ENCODE results near the gene BMPR1A. TPM values are rescaled to one million over a fixed set of nuclear protein-coding genes. Genes with fewer than 3 reads are reported as not detected.

Gene BMPR1A
- total RNA-seq, 5 donors from 2014 or later (not counting 1 experiment from before 2014, with no cell fraction given), result 7.8 to 15.0 (median 11.4) TPM

DNA sequence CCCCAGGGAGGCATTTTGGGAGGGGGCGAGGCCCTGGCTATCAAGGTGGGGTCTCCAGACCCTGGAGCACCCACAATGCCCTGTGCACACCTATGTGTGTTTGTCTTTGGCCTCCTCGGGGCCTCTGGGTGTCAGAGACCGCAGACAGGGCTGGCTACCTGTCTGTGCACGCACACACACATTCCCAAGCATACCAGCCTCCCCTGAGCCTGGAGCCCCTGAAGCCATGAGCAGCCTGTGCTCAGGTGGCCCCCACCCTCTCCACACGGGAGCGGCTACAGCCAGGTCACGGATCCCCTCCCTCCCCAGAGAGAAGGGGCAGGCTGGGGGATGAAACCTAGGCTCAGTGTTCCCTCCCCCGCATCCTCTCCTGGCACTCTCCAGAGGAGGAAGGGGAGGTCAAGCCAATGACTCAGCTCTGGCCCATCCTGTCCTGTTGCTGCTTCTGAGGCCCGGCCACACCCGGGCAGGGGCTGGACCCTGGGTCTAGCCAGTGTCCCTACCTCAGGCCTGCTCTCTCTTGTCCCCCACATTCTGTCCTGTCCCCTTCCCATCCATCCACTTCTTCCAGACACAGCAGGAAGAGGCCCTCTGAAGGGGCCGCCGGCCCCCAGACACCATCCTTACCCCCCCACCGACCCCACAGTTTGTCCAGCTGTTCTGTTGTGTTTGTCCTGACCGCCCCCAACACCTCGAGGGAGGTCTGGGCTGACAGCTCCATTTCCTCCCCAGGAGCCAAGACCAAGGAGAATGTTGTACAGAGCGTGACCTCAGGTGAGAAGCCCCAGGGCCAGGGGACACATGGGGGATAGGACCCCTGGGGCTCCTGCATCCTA lies 202.7 kb downstream of the BMPR1A start:
- H3K27me3 ChIP-seq (replicated peaks in 1 of 2; ENCODE audit: control insufficient read depth in 2 of 2, extremely low read depth in 1 of 2, insufficient read depth in 2 of 2, low read length in 1 of 2), result peaks cover 0 to 31% of the 10 kb centered on the region in 2 experiments
- peaks cover 0 to 5% (median 0%) of the 10 kb centered on the region in 3 donors for H3K4me1 Mint-ChIP-seq
- POLR2A ChIA-PET, result interaction anchor here in 1 of 2 donors (0.6 to 0.7 kb wide), 2 partner anchors 11 to 88 kb away, joined by 4 to 9 read pairs; no protein-coding TSS in a partner anchor
- CTCF ChIA-PET, result no interaction called here
- no peak overlapping the region for H3K27ac ChIP-seq (ENCODE audit: low read length)
- no peaks in the 10 kb centered on the region for H3K9me3 Mint-ChIP-seq
- no peaks in the 10 kb centered on the region for H3K9me3 ChIP-seq
- no peaks in the 10 kb centered on the region for H3K36me3 Mint-ChIP-seq
- DNase-seq, result no peak
- no peak overlapping the region for H3K27ac Mint-ChIP-seq
- peaks cover 6 to 36% of the 10 kb centered on the region in 2 experiments for H3K4me1 ChIP-seq (ENCODE audit: control insufficient read depth in 1 of 2, extremely low read depth in 1 of 2, insufficient read depth in 2 of 2, low read length in 2 of 2)
- no peak for ATAC-seq (replicated peaks in 1 of 4)
- H3K27me3 Mint-ChIP-seq, result no peaks in the 10 kb centered on the region
- H3K36me3 ChIP-seq (ENCODE audit: control insufficient read depth in 2 of 2, extremely low read depth in 1 of 2, insufficient read depth in 1 of 2, low read length in 1 of 2), result no peaks in the 10 kb centered on the region
- 48% methylated on average over 8 of the region's 16 CpGs for WGBS (ENCODE audit: insufficient coverage)
- H3K4me3 ChIP-seq (ENCODE audit: control insufficient read depth in 1 of 2, extremely low read depth in 1 of 2, low read length in 1 of 2), result no peak overlapping the region
- no peak overlapping the region for H3K4me3 Mint-ChIP-seq

GRCh38 chr10:86959737-86960002 lies 203.3 kb downstream of the BMPR1A start:
- H3K36me3 ChIP-seq (ENCODE audit: control insufficient read depth in 2 of 2, extremely low read depth in 1 of 2, insufficient read depth in 1 of 2, low read length in 1 of 2), result no peaks in the 10 kb centered on the region
- CTCF ChIA-PET, result interaction anchor here in 1 of 2 donors (1.3 kb wide), 1 partner anchor 22 kb away, joined by 3 read pairs; no protein-coding TSS in a partner anchor
- Mint-ChIP-seq H3K4me1 (peaks cover 0 to 5% (median 0%) of the 10 kb centered on the region in 3 donors), H3K27ac (no peak overlapping the region), H3K27me3 (no peaks in the 10 kb centered on the region), H3K4me3 (no peak overlapping the region), H3K9me3 (no peaks in the 10 kb centered on the region), H3K36me3 (no peaks in the 10 kb centered on the region)
- peaks cover 6 to 36% of the 10 kb centered on the region in 2 experiments for H3K4me1 ChIP-seq (ENCODE audit: control insufficient read depth in 1 of 2, extremely low read depth in 1 of 2, insufficient read depth in 2 of 2, low read length in 2 of 2)
- 75% methylated on average over 1 of the region's 2 CpGs for WGBS (ENCODE audit: insufficient coverage)
- peaks cover 0 to 32% of the 10 kb centered on the region in 2 experiments for H3K27me3 ChIP-seq (replicated peaks in 1 of 2; ENCODE audit: control insufficient read depth in 2 of 2, extremely low read depth in 1 of 2, insufficient read depth in 2 of 2, low read length in 1 of 2)
- DNase-seq (no peak), ATAC-seq (replicated peaks in 1 of 4) (no peak)
- no peak overlapping the region for H3K27ac ChIP-seq (ENCODE audit: low read length)
- no peaks in the 10 kb centered on the region for H3K9me3 ChIP-seq
- POLR2A ChIA-PET, result interaction anchor here in 1 of 2 donors (0.6 to 0.7 kb wide), 2 partner anchors 11 to 87 kb away, joined by 4 to 9 read pairs; no protein-coding TSS in a partner anchor
- H3K4me3 ChIP-seq (ENCODE audit: control insufficient read depth in 1 of 2, extremely low read depth in 1 of 2, low read length in 1 of 2), result no peak overlapping the region

GRCh38 chr10:86960003-86960862 lies 203.8 kb downstream of the BMPR1A start:
- Histone ChIP-seq H3K27ac (ENCODE audit: low read length) (no peak overlapping the region), H3K27me3 (replicated peaks in 1 of 2; ENCODE audit: control insufficient read depth in 2 of 2, extremely low read depth in 1 of 2, insufficient read depth in 2 of 2, low read length in 1 of 2) (peaks cover 0 to 34% of the 10 kb centered on the region in 2 experiments), H3K4me3 (ENCODE audit: control insufficient read depth in 1 of 2, extremely low read depth in 1 of 2, low read length in 1 of 2) (no peak overlapping the region), H3K4me1 (ENCODE audit: control insufficient read depth in 1 of 2, extremely low read depth in 1 of 2, insufficient read depth in 2 of 2, low read length in 2 of 2) (peaks cover 6 to 33% of the 10 kb centered on the region in 2 experiments), H3K36me3 (ENCODE audit: control insufficient read depth in 2 of 2, extremely low read depth in 1 of 2, insufficient read depth in 1 of 2, low read length in 1 of 2) (no peaks in the 10 kb centered on the region), H3K9me3 (no peaks in the 10 kb centered on the region)
- DNase-seq, result peak in 7 of 35 experiments; percentile 10 to 66 (median 22)
- Mint-ChIP-seq H3K27ac (no peak overlapping the region), H3K36me3 (no peaks in the 10 kb centered on the region), H3K4me1 (peaks cover 0 to 7% (median 0%) of the 10 kb centered on the region in 3 donors), H3K9me3 (no peaks in the 10 kb centered on the region), H3K27me3 (no peaks in the 10 kb centered on the region), H3K4me3 (no peak overlapping the region)
- 71% methylated on average over 19 of the region's 37 CpGs for WGBS (ENCODE audit: insufficient coverage)
- ATAC-seq (replicated peaks in 1 of 4), result peak; percentile 67 to 88 (median 70)
- CTCF ChIA-PET, result interaction anchor here in 1 of 2 donors (1.3 kb wide), 2 partner anchors 14 to 23 kb away, joined by 3 to 4 read pairs; no protein-coding TSS in a partner anchor
- POLR2A ChIA-PET, result interaction anchor here in 1 of 2 donors (0.6 to 0.7 kb wide), 2 partner anchors 10 to 87 kb away, joined by 4 to 9 read pairs; no protein-coding TSS in a partner anchor

DNA sequence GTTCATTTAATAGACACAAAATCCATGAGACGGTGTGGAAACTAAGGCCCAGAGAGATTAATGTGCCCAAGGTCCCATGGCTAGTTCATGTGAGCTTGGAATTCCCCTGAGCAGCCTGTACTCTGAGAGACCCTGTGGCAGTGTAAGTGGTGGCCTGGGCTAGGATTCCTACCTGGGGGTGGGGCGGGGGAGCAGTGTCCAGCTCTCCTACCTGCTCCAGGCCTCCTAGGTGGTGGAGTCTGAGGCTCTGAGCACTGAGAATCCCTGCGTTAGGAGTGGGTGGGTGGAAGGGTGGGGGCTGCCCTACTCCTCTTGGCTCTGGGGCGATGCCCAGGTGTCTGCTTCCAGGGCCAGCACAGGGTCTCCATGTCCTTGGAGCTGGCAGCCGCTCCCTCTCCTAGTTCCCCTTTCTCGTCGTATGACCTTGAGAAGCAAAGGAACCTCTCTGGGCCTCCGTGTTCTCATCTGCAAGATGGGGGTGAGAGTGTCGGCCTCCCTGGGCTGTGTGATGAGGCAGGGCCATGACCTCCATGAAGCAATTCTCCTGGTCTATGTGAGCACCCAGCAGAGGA lies 204.5 kb downstream of the BMPR1A start:
- H3K4me1 ChIP-seq (ENCODE audit: control insufficient read depth in 1 of 2, extremely low read depth in 1 of 2, insufficient read depth in 2 of 2, low read length in 2 of 2), result peaks cover 0 to 31% of the 10 kb centered on the region in 2 experiments
- no peak overlapping the region for H3K27ac ChIP-seq (ENCODE audit: low read length)
- H3K9me3 ChIP-seq, result no peaks in the 10 kb centered on the region
- ChIA-PET POLR2A (no interaction called here), CTCF (interaction anchor here in 1 of 2 donors (1.3 kb wide), 2 partner anchors 15 to 24 kb away, joined by 3 to 4 read pairs; no protein-coding TSS in a partner anchor)
- H3K27me3 Mint-ChIP-seq, result no peaks in the 10 kb centered on the region
- H3K27me3 ChIP-seq (replicated peaks in 1 of 2; ENCODE audit: control insufficient read depth in 2 of 2, extremely low read depth in 1 of 2, insufficient read depth in 2 of 2, low read length in 1 of 2), result peaks cover 0 to 34% of the 10 kb centered on the region in 2 experiments
- H3K36me3 ChIP-seq (ENCODE audit: control insufficient read depth in 2 of 2, extremely low read depth in 1 of 2, insufficient read depth in 1 of 2, low read length in 1 of 2), result no peaks in the 10 kb centered on the region
- H3K4me3 ChIP-seq (ENCODE audit: control insufficient read depth in 1 of 2, extremely low read depth in 1 of 2, low read length in 1 of 2), result no peak overlapping the region
- no peaks in the 10 kb centered on the region for H3K36me3 Mint-ChIP-seq
- ATAC-seq (replicated peaks in 1 of 4), result no peak
- WGBS (ENCODE audit: insufficient coverage), result 100% methylated on average over 2 of the region's 9 CpGs
- H3K9me3 Mint-ChIP-seq, result no peaks in the 10 kb centered on the region
- H3K4me1 Mint-ChIP-seq, result peaks cover 4 to 13% (median 6%) of the 10 kb centered on the region in 3 donors
- H3K27ac Mint-ChIP-seq, result no peak overlapping the region
- no peak for DNase-seq
- no peak overlapping the region for H3K4me3 Mint-ChIP-seq

- H3K4me3 Mint-ChIP-seq, result no peak overlapping the region
- ChIA-PET POLR2A (no interaction called here), CTCF (no interaction called here)
- H3K27me3 ChIP-seq (replicated peaks in 1 of 2; ENCODE audit: control insufficient read depth in 2 of 2, extremely low read depth in 1 of 2, insufficient read depth in 2 of 2, low read length in 1 of 2), result peaks cover 0 to 34% of the 10 kb centered on the region in 2 experiments
- no peaks in the 10 kb centered on the region for H3K36me3 ChIP-seq (ENCODE audit: control insufficient read depth in 2 of 2, extremely low read depth in 1 of 2, insufficient read depth in 1 of 2, low read length in 1 of 2)
- no peaks in the 10 kb centered on the region for H3K27me3 Mint-ChIP-seq
- no peaks in the 10 kb centered on the region for H3K36me3 Mint-ChIP-seq
- 89% methylated on average over 11 of the region's 12 CpGs for WGBS (ENCODE audit: insufficient coverage)
- no peaks in the 10 kb centered on the region for H3K9me3 ChIP-seq
- H3K4me1 ChIP-seq (ENCODE audit: control insufficient read depth in 1 of 2, extremely low read depth in 1 of 2, insufficient read depth in 2 of 2, low read length in 2 of 2), result peaks cover 2 to 32% of the 10 kb centered on the region in 2 experiments
- no peak overlapping the region for H3K4me3 ChIP-seq (ENCODE audit: control insufficient read depth in 1 of 2, extremely low read depth in 1 of 2, low read length in 1 of 2)
- ATAC-seq (replicated peaks in 1 of 4) (no peak), DNase-seq (peak in 1 of 35 experiments; percentile 1)
- H3K27ac ChIP-seq (ENCODE audit: low read length), result no peak overlapping the region
- no peaks in the 10 kb centered on the region for H3K9me3 Mint-ChIP-seq
- H3K27ac Mint-ChIP-seq, result no peak overlapping the region
- H3K4me1 Mint-ChIP-seq, result peaks cover 10 to 17% (median 12%) of the 10 kb centered on the region in 3 donors
These were observed 205.2 kb downstream of the BMPR1A start for GRCh38 chr10:86961481-86962091.

All from T-cell (primary cell).